Ureter (tissue), 1 donor: Measurements from ENCODE around the gene CENPW. TPM values are rescaled to one million over a fixed set of nuclear protein-coding genes. Genes with fewer than 3 reads are reported as not detected.

Source experiments
- DNase-seq: peaks from one replicate; pipeline ENCODE4 v3.0.0-alpha.2; 2020; ENCODE audit warnings: low spot score
- total RNA-seq: library from RNA; stranded (reverse); gene quantifications from one replicate; pipeline ENCODE4 v1.2.4, GENCODE V29; 2023
- donor health status: DM: yes; HTN: yes; CAD: no.

The CENPW gene
- total RNA-seq = 3.8 TPM

- DNase-seq = peak; percentile 92
Measured at GRCh38 chr6:126339796-126340609, at the start of gene CENPW. TSS of gene CENPW (plus strand) at chr6:126340115. CDS start at chr6:126340274, 159 bp downstream.

DNA sequence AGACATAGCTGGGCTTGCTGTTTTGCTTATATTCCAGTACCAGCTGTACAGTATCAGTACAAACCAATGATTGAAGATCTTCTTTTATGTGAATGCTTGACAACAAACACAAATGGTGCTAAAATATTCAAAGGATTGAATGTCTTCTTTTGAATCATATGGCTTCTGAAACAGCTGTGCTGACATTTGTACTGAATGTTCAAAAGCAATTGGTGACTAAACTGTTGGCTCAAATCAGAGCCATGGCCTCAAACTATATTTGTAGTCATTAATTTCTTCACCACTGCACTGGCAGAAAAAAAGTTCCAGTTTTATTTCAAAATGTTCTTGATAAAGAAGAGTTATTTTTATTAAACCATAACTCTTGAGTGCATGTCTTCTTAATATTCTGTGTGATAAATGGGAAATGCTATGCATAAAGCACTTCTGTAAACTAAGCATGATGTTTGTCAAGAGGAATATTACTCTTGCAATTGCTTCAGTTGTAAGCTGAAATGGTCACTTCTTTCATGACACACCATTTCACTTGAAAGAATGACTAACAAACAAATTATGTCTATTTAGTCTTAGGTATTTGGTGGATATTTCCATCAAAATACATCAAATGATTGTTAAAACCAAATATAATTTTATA lies 45.9 kb upstream of the CENPW start:
- no peak for DNase-seq

DNA sequence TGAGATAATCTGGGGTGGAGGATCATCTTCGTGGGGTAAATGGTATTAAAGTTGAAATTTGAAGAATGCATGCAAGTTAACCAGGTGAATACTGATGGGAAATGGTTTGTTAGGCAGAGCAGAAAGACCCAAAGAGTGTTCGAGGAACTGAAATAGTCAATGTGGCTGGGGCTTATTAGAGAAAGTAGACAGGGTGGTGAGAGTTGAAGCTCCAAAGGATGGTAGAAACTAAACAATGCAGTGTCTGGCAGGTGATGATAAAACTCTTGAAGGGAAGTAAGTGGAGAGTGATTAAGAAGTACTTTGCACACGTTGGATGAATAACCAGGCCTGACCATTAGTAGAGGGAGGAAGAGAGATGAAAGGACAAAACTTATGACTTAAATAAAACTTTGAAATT lies 39.8 kb upstream of the CENPW start:
- DNase-seq = no peak

GRCh38 chr6:126300735-126301134 lies 39.2 kb upstream of the CENPW start:
- DNase-seq = no peak

GRCh38 chr6:126302191-126302590 lies 37.7 kb upstream of the CENPW start:
- no peak for DNase-seq

- no peak for DNase-seq
Measured at GRCh38 chr6:126307849-126308248, 32.1 kb upstream of the CENPW start.

DNA sequence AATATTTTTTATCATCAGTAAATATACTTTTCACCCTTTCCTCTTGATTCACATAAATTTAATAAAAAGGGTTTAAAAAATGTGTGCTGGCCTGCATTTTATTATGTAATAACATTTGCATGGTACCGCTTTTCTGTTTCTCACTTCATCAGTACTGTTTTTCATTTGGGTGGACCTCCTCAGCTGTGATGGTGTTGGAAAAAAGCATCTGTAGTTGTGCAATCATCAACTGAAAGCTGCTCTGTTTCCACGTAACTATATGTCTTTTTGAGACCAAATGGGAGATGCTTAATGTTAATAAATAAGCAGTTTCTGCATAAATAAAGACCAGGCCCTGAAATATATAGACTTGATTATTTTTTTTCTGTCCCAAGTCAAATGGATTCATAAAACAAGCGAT lies 31.6 kb upstream of the CENPW start:
- DNase-seq = no peak

GRCh38 chr6:126312013-126312665 lies 27.8 kb upstream of the CENPW start:
- DNase-seq = no peak

DNA sequence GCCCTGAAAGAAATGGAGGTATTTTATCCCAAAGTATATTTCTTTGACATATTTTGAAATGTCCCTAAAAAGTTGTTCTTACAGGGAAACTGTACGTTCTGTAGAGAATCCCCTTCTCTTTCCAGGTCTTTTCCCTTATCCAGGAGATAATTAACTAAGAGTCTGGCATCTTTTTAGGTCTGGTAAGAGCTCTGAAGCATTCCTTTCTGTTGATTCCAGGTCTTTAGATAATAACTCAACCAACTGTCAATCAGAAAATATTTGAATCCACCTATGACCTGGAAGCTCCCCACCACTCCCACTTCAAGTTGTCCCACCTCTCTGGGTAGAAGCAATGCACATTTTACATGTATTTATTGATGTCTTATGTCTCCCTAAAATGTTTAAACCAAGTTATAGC lies 26.0 kb upstream of the CENPW start:
- DNase-seq = no peak

GRCh38 chr6:126318797-126319196 lies 21.1 kb upstream of the CENPW start:
- no peak for DNase-seq

DNA sequence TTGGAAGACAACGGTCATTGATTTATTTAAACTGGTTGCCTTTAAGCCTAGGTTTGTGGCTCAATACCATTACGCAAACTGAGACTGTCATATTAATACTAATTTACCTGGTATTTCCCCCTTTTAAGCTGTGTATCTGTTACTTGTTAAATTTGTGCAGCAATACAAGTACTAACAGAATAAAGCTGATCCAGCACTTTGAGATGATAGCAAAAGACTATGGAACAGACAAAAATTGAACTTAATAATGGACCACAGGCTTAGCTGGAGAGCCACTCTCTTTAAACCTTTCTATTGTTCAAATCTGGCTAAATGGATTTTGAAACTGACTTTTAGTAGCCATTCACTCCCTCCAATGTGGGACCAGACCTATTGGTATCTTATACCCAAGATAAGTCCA lies 6.2 kb upstream of the CENPW start:
- no peak for DNase-seq

GRCh38 chr6:126335210-126335609 lies 4.7 kb upstream of the CENPW start:
- no peak for DNase-seq

- no peak for DNase-seq
Measured at GRCh38 chr6:126337323-126337722, 2.6 kb upstream of the CENPW start.

DNA sequence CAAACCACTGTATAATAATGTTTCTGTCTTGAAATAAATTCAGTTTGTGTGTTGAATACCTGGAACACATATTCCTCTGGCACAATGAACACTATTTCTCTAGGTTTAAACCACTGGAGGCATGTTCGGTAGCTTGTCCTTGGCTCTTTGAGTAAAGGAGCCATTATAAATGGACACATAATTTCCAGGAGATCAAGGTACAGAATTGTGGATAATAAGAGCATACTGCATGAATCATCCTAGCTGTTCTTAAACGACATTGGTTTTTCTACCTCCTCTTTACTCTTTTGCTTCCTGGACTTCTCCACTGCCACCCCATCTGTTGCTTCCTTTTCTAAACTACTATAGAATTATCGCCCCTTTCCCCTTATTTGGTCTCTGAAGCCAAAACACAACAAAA lies 1.2 kb downstream of the CENPW start:
- no peak for DNase-seq

DNA sequence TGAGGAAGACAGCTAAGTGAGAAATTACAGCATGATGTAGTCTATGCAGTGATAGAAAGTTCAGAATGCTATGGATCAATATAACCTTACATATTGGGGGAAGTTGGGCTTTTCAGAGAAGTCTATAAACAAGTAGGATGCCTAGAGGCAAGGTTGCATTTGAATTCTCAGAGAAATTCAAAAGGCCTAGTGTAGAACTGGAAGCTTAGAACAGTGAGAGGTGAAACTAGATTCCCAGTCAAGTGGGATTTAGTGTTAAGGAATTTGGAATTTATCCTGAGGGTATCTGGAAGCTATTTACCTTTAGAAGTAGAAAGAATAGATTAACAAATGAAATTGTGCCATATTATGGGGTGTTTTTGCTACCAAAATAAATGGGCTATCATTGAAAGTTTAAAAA lies 4.3 kb downstream of the CENPW start:
- no peak for DNase-seq

DNA sequence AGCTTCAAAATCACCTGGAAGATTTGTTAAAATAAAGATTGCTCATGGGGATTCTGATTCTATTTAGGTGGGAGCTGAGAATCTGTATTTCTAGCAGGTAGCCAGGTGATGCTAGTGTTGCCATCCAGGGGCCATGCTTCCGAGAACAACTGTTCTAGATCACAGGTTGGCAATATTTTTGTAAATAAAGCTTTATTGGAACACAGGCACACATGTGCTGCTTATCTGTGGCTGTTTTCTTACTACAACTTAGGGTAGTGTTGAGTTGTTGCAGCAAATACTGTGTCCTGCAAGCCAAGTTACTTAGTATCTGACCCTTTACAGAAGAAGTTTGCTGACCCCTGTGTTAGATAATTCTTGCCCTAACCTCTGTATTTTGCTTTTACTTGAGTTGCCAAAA lies 12.0 kb downstream of the CENPW start:
- DNase-seq = no peak

DNA sequence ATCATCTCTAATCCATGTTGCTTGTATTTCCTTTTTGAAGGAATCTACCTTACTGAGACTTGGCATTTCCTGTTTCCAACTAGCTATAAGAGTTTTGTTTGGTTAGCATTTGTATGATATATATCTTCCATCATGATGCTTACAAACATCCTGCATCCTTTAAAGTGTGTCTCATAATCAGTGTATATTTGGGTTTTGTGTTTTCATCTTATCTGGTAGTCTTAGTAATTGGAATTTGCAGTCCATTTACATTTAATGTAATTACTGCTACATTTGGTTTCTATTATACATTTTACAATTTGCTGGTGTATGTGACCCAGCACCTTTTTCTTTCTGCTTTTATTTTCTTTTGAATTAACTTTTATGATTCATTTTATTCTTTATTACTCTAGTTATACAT lies 12.6 kb downstream of the CENPW start:
- DNase-seq = no peak

- no peak for DNase-seq
Measured at GRCh38 chr6:126356526-126356925, 16.6 kb downstream of the CENPW start.

GRCh38 chr6:126359936-126360537 lies 20.1 kb downstream of the CENPW start:
- no peak for DNase-seq

- DNase-seq = no peak
Measured at GRCh38 chr6:126361832-126362440, 22.0 kb downstream of the CENPW start.

DNA sequence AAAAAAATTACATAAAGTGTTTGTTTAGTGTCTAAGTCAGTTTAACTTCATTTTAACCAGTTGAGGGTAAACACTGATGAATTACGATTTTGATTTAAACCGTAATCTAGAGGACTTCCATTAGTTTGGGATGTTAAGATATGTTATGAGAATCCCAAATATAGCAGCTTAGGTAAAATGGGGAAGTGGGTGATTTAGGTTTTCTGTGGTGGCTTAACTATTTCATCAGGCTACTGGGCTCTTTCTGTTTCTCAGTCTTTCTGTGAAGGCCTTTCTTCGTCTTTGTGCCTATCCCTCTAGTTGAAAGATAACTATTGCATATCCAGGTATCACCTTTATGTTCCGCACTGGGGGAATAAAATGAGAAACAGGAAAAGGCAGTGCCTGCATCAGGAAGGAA lies 27.9 kb downstream of the CENPW start:
- no peak for DNase-seq

- no peak for DNase-seq
Measured at GRCh38 chr6:126372626-126373025, 32.7 kb downstream of the CENPW start.
